ENCODE results near the gene AZIN2. TPM values are rescaled to one million over a fixed set of nuclear protein-coding genes. Genes with fewer than 3 reads are reported as not detected.

Gene AZIN2
- total and polyA plus RNA-seq, 4 donors, result 0.68 to 2.6 (median 0.74) TPM

- no peak for TF ChIP-seq REST (IDR thresholded peaks at IDR 0.05)
- no peak for TF ChIP-seq YY1 (IDR thresholded peaks at IDR 0.05)
- no peak for TF ChIP-seq JUND (IDR thresholded peaks at IDR 0.05)
- TF ChIP-seq EGR1 (IDR thresholded peaks at IDR 0.05; ENCODE audit: low read depth in 2 of 2), result no peak
- no peak for TF ChIP-seq ZBTB33 (IDR thresholded peaks at IDR 0.05)
- TF ChIP-seq ATF3 (IDR thresholded peaks at IDR 0.05), result no peak
Measured at GRCh38 chr1:33159577-33159976, 78.6 kb downstream of the AZIN2 start (continued).

- TF ChIP-seq FOXA2 (IDR thresholded peaks at IDR 0.05), result no peak
- TF ChIP-seq ZBTB33 (IDR thresholded peaks at IDR 0.05), result no peak
- no peak for TF ChIP-seq JUND (IDR thresholded peaks at IDR 0.05)
- TF ChIP-seq HNF4A (conservative IDR thresholded peaks at IDR 0.05), result no peak
- DNase-seq (ENCODE audit: low spot score), result no peak
- Histone ChIP-seq H3K27me3 (ENCODE audit: control insufficient read depth in 4 of 4, insufficient read depth in 4 of 4, low read length in 3 of 4) (no peaks in the 10 kb centered on the region), H3K9ac (ENCODE audit: low read depth in 1 of 2, low read length in 2 of 2) (no peak overlapping the region), H3K27ac (ENCODE audit: low read depth in 1 of 2, low read length in 2 of 2) (no peak overlapping the region), H3K9me3 (ENCODE audit: control insufficient read depth in 4 of 4, low read length in 3 of 4) (no peaks in the 10 kb centered on the region), H3K36me3 (ENCODE audit: control insufficient read depth in 4 of 4, insufficient read depth in 3 of 4, low read depth in 1 of 4, low read length in 3 of 4) (peaks cover 0 to 4% (median 2%) of the 10 kb centered on the region in 4 donors), H3K4me1 (ENCODE audit: control insufficient read depth in 4 of 4, insufficient read depth in 4 of 4, low read length in 3 of 4) (no peaks in the 10 kb centered on the region), H3K4me3 (ENCODE audit: low read depth in 1 of 3, low read length in 3 of 3) (no peak overlapping the region)
- WGBS, result 74% methylated on average over 25 of the region's 25 CpGs
Measured at GRCh38 chr1:33161061-33161681, 80.2 kb downstream of the AZIN2 start.

GRCh38 chr1:33162141-33162540, 81.2 kb downstream of the AZIN2 start:
- Histone ChIP-seq H3K36me3 (ENCODE audit: control insufficient read depth in 4 of 4, insufficient read depth in 3 of 4, low read depth in 1 of 4, low read length in 3 of 4) (peaks cover 0 to 4% (median 2%) of the 10 kb centered on the region in 4 donors), H3K27ac (ENCODE audit: low read depth in 1 of 2, low read length in 2 of 2) (no peak overlapping the region), H3K4me3 (ENCODE audit: low read depth in 1 of 3, low read length in 3 of 3) (no peak overlapping the region), H3K4me1 (ENCODE audit: control insufficient read depth in 4 of 4, insufficient read depth in 4 of 4, low read length in 3 of 4) (no peaks in the 10 kb centered on the region), H3K27me3 (ENCODE audit: control insufficient read depth in 4 of 4, insufficient read depth in 4 of 4, low read length in 3 of 4) (no peaks in the 10 kb centered on the region), H3K9me3 (ENCODE audit: control insufficient read depth in 4 of 4, low read length in 3 of 4) (no peaks in the 10 kb centered on the region), H3K9ac (ENCODE audit: low read depth in 1 of 2, low read length in 2 of 2) (no peak overlapping the region)
- DNase-seq (ENCODE audit: low spot score), result no peak
- WGBS, result 94% methylated on average over 2 of the region's 2 CpGs
- TF ChIP-seq FOXA2 (IDR thresholded peaks at IDR 0.05) (no peak), RXRA (IDR thresholded peaks at IDR 0.05) (no peak), ZBTB33 (IDR thresholded peaks at IDR 0.05) (no peak), HNF4A (conservative IDR thresholded peaks at IDR 0.05) (no peak), EGR1 (IDR thresholded peaks at IDR 0.05; ENCODE audit: low read depth in 2 of 2) (no peak), JUND (IDR thresholded peaks at IDR 0.05) (no peak), CTCF (IDR thresholded peaks at IDR 0.05; ENCODE audit: low read depth, low read length, missing input control) (no peak), FOXA1 (IDR thresholded peaks at IDR 0.05) (no peak), MAX (IDR thresholded peaks at IDR 0.05) (no peak), RAD21 (IDR thresholded peaks at IDR 0.05) (no peak), HNF4G (IDR thresholded peaks at IDR 0.05) (no peak), YY1 (IDR thresholded peaks at IDR 0.05) (no peak), NR2F2 (IDR thresholded peaks at IDR 0.05) (no peak)

All from liver (tissue), 9 donors.